ENCODE data around the gene TCL1A.

The TCL1A gene

GRCh38 chr14:95695913-95696312 lies 18.0 kb downstream of the TCL1A start:
- no peaks in the 10 kb centered on the region for H3K9me3 Mint-ChIP-seq
- peaks cover 28% of the 10 kb centered on the region for H3K27me3 Mint-ChIP-seq
- no peak overlapping the region for H3K4me3 Mint-ChIP-seq
- H3K36me3 Mint-ChIP-seq (ENCODE audit: low read depth) = no peaks in the 10 kb centered on the region
- no peak overlapping the region for H3K27ac Mint-ChIP-seq
- H3K4me1 Mint-ChIP-seq (ENCODE audit: low read depth) = peaks cover 29% of the 10 kb centered on the region

GRCh38 chr14:95695051-95695450 lies 18.9 kb downstream of the TCL1A start:
- peaks cover 27% of the 10 kb centered on the region for H3K4me1 Mint-ChIP-seq (ENCODE audit: low read depth)
- H3K36me3 Mint-ChIP-seq (ENCODE audit: low read depth) = no peaks in the 10 kb centered on the region
- no peak overlapping the region for H3K4me3 Mint-ChIP-seq
- no peak overlapping the region for H3K27ac Mint-ChIP-seq
- H3K27me3 Mint-ChIP-seq = peaks cover 24% of the 10 kb centered on the region
- H3K9me3 Mint-ChIP-seq = no peaks in the 10 kb centered on the region

GRCh38 chr14:95692109-95692508 lies 21.8 kb downstream of the TCL1A start:
- H3K9me3 Mint-ChIP-seq = no peaks in the 10 kb centered on the region
- no peaks in the 10 kb centered on the region for H3K36me3 Mint-ChIP-seq (ENCODE audit: low read depth)
- peaks cover 14% of the 10 kb centered on the region for H3K27me3 Mint-ChIP-seq
- no peak overlapping the region for H3K4me3 Mint-ChIP-seq
- H3K4me1 Mint-ChIP-seq (ENCODE audit: low read depth) = peaks cover 6% of the 10 kb centered on the region
- no peak overlapping the region for H3K27ac Mint-ChIP-seq

GRCh38 chr14:95691591-95691990 lies 22.3 kb downstream of the TCL1A start:
- Mint-ChIP-seq H3K9me3 (no peaks in the 10 kb centered on the region), H3K27ac (no peak overlapping the region), H3K4me3 (no peak overlapping the region), H3K27me3 (peaks cover 12% of the 10 kb centered on the region), H3K36me3 (ENCODE audit: low read depth) (no peaks in the 10 kb centered on the region), H3K4me1 (ENCODE audit: low read depth) (peaks cover 4% of the 10 kb centered on the region)

GRCh38 chr14:95690815-95691214 lies 23.1 kb downstream of the TCL1A start:
- Mint-ChIP-seq H3K36me3 (ENCODE audit: low read depth) (no peaks in the 10 kb centered on the region), H3K4me3 (no peak overlapping the region), H3K27ac (no peak overlapping the region), H3K9me3 (no peaks in the 10 kb centered on the region), H3K27me3 (peaks cover 5% of the 10 kb centered on the region), H3K4me1 (ENCODE audit: low read depth) (no peaks in the 10 kb centered on the region)

- Mint-ChIP-seq H3K4me1 (ENCODE audit: low read depth) (no peaks in the 10 kb centered on the region), H3K27ac (no peak overlapping the region), H3K4me3 (no peak overlapping the region), H3K27me3 (peaks cover 5% of the 10 kb centered on the region), H3K9me3 (no peaks in the 10 kb centered on the region), H3K36me3 (ENCODE audit: low read depth) (no peaks in the 10 kb centered on the region)
Measured at GRCh38 chr14:95689441-95689840, 24.5 kb downstream of the TCL1A start.

GRCh38 chr14:95686935-95687334 lies 27.0 kb downstream of the TCL1A start:
- H3K27ac Mint-ChIP-seq = no peak overlapping the region
- peaks cover 9% of the 10 kb centered on the region for H3K27me3 Mint-ChIP-seq
- no peak overlapping the region for H3K4me3 Mint-ChIP-seq
- H3K9me3 Mint-ChIP-seq = no peaks in the 10 kb centered on the region
- no peaks in the 10 kb centered on the region for H3K4me1 Mint-ChIP-seq (ENCODE audit: low read depth)
- H3K36me3 Mint-ChIP-seq (ENCODE audit: low read depth) = no peaks in the 10 kb centered on the region

GRCh38 chr14:95685978-95686922 lies 27.7 kb downstream of the TCL1A start, which contains the start of gene TCL1B:
Gene TCL1B, plus strand, starts transcription at chr14:95686426. Its CDS starts 42 bp downstream, at chr14:95686468.
- Mint-ChIP-seq H3K9me3 (no peaks in the 10 kb centered on the region), H3K27me3 (peaks cover 9% of the 10 kb centered on the region), H3K4me3 (no peak within 1 kb of the TSS), H3K36me3 (ENCODE audit: low read depth) (no peaks in the 10 kb centered on the region), H3K4me1 (ENCODE audit: low read depth) (no peaks in the 10 kb centered on the region), H3K27ac (no peak within 1 kb of the TSS)

- Mint-ChIP-seq H3K9me3 (no peaks in the 10 kb centered on the region), H3K36me3 (ENCODE audit: low read depth) (no peaks in the 10 kb centered on the region), H3K4me3 (no peak overlapping the region), H3K27ac (no peak overlapping the region), H3K27me3 (peaks cover 9% of the 10 kb centered on the region), H3K4me1 (ENCODE audit: low read depth) (peaks cover 6% of the 10 kb centered on the region)
Measured at GRCh38 chr14:95683793-95684192, 30.1 kb downstream of the TCL1A start.

GRCh38 chr14:95681153-95681552 lies 32.8 kb downstream of the TCL1A start:
- Mint-ChIP-seq H3K4me1 (ENCODE audit: low read depth) (peaks cover 6% of the 10 kb centered on the region), H3K4me3 (no peak overlapping the region), H3K36me3 (ENCODE audit: low read depth) (no peaks in the 10 kb centered on the region), H3K27me3 (peaks cover 11% of the 10 kb centered on the region), H3K27ac (no peak overlapping the region), H3K9me3 (no peaks in the 10 kb centered on the region)

GRCh38 chr14:95679998-95680735 lies 33.8 kb downstream of the TCL1A start:
- no peaks in the 10 kb centered on the region for H3K36me3 Mint-ChIP-seq (ENCODE audit: low read depth)
- H3K27me3 Mint-ChIP-seq = peaks cover 18% of the 10 kb centered on the region
- H3K4me1 Mint-ChIP-seq (ENCODE audit: low read depth) = peaks cover 6% of the 10 kb centered on the region
- no peak overlapping the region for H3K4me3 Mint-ChIP-seq
- H3K9me3 Mint-ChIP-seq = no peaks in the 10 kb centered on the region
- no peak overlapping the region for H3K27ac Mint-ChIP-seq

- no peaks in the 10 kb centered on the region for H3K9me3 Mint-ChIP-seq
- H3K27me3 Mint-ChIP-seq = peaks cover 16% of the 10 kb centered on the region
Measured at GRCh38 chr14:95679148-95679815, 34.6 kb downstream of the TCL1A start.

GRCh38 chr14:95677179-95677835 lies 36.6 kb downstream of the TCL1A start:
- no peaks in the 10 kb centered on the region for H3K36me3 Mint-ChIP-seq (ENCODE audit: low read depth)
- H3K27me3 Mint-ChIP-seq = peaks cover 9% of the 10 kb centered on the region
- H3K9me3 Mint-ChIP-seq = no peaks in the 10 kb centered on the region
- no peak overlapping the region for H3K4me3 Mint-ChIP-seq
- peaks cover 6% of the 10 kb centered on the region for H3K4me1 Mint-ChIP-seq (ENCODE audit: low read depth)
- H3K27ac Mint-ChIP-seq = no peak overlapping the region

More at GRCh38 chr14:95679148-95679815, 34.6 kb downstream of the TCL1A start:
- H3K4me1 Mint-ChIP-seq (ENCODE audit: low read depth) = peaks cover 6% of the 10 kb centered on the region
- peak overlapping the region; percentile 5 for H3K27ac Mint-ChIP-seq
- no peak overlapping the region for H3K4me3 Mint-ChIP-seq
- H3K36me3 Mint-ChIP-seq (ENCODE audit: low read depth) = no peaks in the 10 kb centered on the region

GRCh38 chr14:95675486-95675885 lies 38.4 kb downstream of the TCL1A start:
- no peaks in the 10 kb centered on the region for H3K9me3 Mint-ChIP-seq
- no peaks in the 10 kb centered on the region for H3K36me3 Mint-ChIP-seq (ENCODE audit: low read depth)
- H3K4me3 Mint-ChIP-seq = no peak overlapping the region
- H3K4me1 Mint-ChIP-seq (ENCODE audit: low read depth) = peaks cover 6% of the 10 kb centered on the region
- H3K27ac Mint-ChIP-seq = no peak overlapping the region
- H3K27me3 Mint-ChIP-seq = peaks cover 9% of the 10 kb centered on the region
